ENCODE data around the gene ARHGEF3.
"Not testable (repeated sequence)": the region's sequence is repeated elsewhere in the genome, so short reads cannot be mapped to it uniquely, and the experiment has no call there.

The ARHGEF3 gene

DNA sequence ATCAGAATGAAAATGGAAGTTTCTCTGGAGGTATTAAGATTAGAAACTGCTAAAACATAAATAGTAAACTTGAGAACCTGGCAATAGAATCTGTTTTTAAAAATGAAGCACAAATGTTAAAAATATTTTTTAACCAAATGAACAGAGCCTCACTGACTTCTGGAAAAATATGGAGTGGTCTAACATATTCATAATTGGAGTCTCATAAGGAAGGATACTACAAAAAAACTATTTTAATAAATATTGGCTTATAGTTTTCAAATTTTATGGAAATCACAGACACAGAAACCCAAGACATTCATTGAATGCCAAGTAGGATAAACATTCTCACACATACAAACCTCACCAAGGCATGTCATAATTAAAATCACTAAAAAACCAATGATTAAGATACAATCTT lies 95.1 kb downstream of the ARHGEF3 start:
- Histone ChIP-seq H3K36me3 (ENCODE audit: insufficient read depth, low read length) (no peaks in the 10 kb centered on the region), H3K9me3 (ENCODE audit: low read length) (no peaks in the 10 kb centered on the region), H3K4me3 (ENCODE audit: low read length) (no peak overlapping the region), H3K4me1 (ENCODE audit: insufficient read depth, low read length) (no peaks in the 10 kb centered on the region), H2AFZ (ENCODE audit: low read depth, low read length) (no peak overlapping the region), H3K27me3 (ENCODE audit: insufficient read depth, low read length) (no peaks in the 10 kb centered on the region)

- Histone ChIP-seq H3K9me3 (ENCODE audit: low read length) (no peaks in the 10 kb centered on the region), H2AFZ (ENCODE audit: low read depth, low read length) (no peak overlapping the region), H3K4me3 (ENCODE audit: low read length) (no peak overlapping the region), H3K4me1 (ENCODE audit: insufficient read depth, low read length) (no peaks in the 10 kb centered on the region), H3K36me3 (ENCODE audit: insufficient read depth, low read length) (no peaks in the 10 kb centered on the region), H3K27me3 (ENCODE audit: insufficient read depth, low read length) (peaks cover 2% of the 10 kb centered on the region)
These were observed 97.0 kb downstream of the ARHGEF3 start for GRCh38 chr3:56704706-56705105.

- no peaks in the 10 kb centered on the region for H3K4me1 ChIP-seq (ENCODE audit: insufficient read depth, low read length)
- no peak overlapping the region for H2AFZ ChIP-seq (ENCODE audit: low read depth, low read length)
- peaks cover 2% of the 10 kb centered on the region for H3K27me3 ChIP-seq (ENCODE audit: insufficient read depth, low read length)
- H3K4me3 ChIP-seq (ENCODE audit: low read length) = no peak overlapping the region
- H3K9me3 ChIP-seq (ENCODE audit: low read length) = no peaks in the 10 kb centered on the region
- H3K36me3 ChIP-seq (ENCODE audit: insufficient read depth, low read length) = no peaks in the 10 kb centered on the region
These were observed 99.0 kb downstream of the ARHGEF3 start for GRCh38 chr3:56702490-56703315.

GRCh38 chr3:56700151-56700550 lies 101.6 kb downstream of the ARHGEF3 start:
- no peak overlapping the region for H2AFZ ChIP-seq (ENCODE audit: low read depth, low read length)
- H3K27me3 ChIP-seq (ENCODE audit: insufficient read depth, low read length) = peaks cover 2% of the 10 kb centered on the region
- H3K36me3 ChIP-seq (ENCODE audit: insufficient read depth, low read length) = no peaks in the 10 kb centered on the region
- no peaks in the 10 kb centered on the region for H3K9me3 ChIP-seq (ENCODE audit: low read length)
- H3K4me1 ChIP-seq (ENCODE audit: insufficient read depth, low read length) = no peaks in the 10 kb centered on the region
- H3K4me3 ChIP-seq (ENCODE audit: low read length) = no peak overlapping the region

GRCh38 chr3:56694867-56695683 lies 106.7 kb downstream of the ARHGEF3 start:
- Histone ChIP-seq H2AFZ (ENCODE audit: low read depth, low read length) (no peak overlapping the region), H3K9me3 (ENCODE audit: low read length) (no peaks in the 10 kb centered on the region), H3K4me1 (ENCODE audit: insufficient read depth, low read length) (no peaks in the 10 kb centered on the region), H3K4me3 (ENCODE audit: low read length) (no peak overlapping the region), H3K27me3 (ENCODE audit: insufficient read depth, low read length) (no peaks in the 10 kb centered on the region), H3K36me3 (ENCODE audit: insufficient read depth, low read length) (no peaks in the 10 kb centered on the region)

DNA sequence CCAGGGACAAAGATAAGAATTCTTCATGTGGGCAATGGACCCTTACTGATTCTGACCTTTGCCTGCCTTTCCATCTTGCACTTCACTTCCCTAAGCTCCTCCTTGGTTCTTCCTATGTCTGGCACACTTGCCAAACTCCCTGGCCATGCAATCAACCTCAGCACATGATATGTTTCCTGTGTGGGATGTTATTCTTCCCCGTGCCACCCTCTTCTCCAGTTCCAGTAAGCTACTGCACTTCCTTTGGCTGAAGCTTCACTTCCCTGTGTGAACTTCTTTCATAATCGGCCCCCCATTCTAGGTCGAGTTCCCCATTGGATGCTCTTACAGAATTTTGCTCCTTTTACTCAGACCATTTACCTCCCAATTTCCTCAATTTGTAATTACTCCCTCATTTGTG lies 108.0 kb downstream of the ARHGEF3 start:
- no peak overlapping the region for H2AFZ ChIP-seq (ENCODE audit: low read depth, low read length)
- H3K4me3 ChIP-seq (ENCODE audit: low read length) = no peak overlapping the region

DNA sequence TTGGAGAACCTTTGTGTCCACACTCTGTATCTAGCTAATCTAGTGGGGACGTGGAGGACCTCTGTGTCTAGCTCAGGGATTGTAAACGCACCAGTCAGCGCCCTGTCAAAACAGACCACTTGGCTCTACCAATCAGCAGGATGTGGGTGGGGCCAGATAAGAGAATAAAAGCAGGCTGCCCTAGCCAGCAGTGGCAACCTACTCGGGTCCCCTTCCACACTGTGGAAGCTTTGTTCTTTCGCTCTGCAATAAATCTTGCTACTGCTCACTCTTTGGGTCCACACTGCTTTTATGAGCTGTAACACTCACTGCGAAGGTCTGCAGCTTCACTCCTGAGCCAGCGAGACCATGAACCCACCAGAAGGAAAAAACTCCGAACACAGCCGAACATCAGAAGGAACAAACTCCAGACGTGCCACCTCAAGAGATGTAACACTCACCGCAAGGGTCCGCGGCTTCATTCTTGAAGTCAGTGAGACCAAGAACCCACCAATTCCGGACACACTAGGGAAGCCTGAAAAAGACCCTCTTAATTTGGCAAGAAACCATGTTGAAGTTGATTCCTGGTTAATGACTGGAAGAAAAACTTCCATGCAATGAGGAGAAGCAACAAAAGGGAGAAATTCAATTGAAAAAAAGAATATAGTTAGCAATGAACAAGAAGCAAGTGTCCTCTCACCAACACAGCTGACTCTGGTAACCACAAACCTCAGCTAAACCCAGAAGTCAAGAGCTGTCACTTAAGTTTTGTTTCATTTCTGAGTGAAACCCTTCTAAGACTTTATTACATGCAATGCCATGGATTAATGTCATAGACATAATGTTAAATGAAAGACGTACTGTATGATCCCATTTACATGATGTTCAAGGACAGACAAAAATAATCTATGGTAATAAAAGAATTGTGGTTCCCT lies 109.0 kb downstream of the ARHGEF3 start:
- not testable (repeated sequence) for H3K27me3 ChIP-seq (ENCODE audit: insufficient read depth, low read length); H2AFZ ChIP-seq (ENCODE audit: low read depth, low read length); H3K4me3 ChIP-seq (ENCODE audit: low read length); H3K9me3 ChIP-seq (ENCODE audit: low read length); H3K4me1 ChIP-seq (ENCODE audit: insufficient read depth, low read length); H3K36me3 ChIP-seq (ENCODE audit: insufficient read depth, low read length)

More for the DNA sequence above, 108.0 kb downstream of the ARHGEF3 start:
- no peaks in the 10 kb centered on the region for H3K27me3 ChIP-seq (ENCODE audit: insufficient read depth, low read length)
- H3K9me3 ChIP-seq (ENCODE audit: low read length) = no peaks in the 10 kb centered on the region
- H3K4me1 ChIP-seq (ENCODE audit: insufficient read depth, low read length) = peaks cover 3% of the 10 kb centered on the region
- no peaks in the 10 kb centered on the region for H3K36me3 ChIP-seq (ENCODE audit: insufficient read depth, low read length)

DNA sequence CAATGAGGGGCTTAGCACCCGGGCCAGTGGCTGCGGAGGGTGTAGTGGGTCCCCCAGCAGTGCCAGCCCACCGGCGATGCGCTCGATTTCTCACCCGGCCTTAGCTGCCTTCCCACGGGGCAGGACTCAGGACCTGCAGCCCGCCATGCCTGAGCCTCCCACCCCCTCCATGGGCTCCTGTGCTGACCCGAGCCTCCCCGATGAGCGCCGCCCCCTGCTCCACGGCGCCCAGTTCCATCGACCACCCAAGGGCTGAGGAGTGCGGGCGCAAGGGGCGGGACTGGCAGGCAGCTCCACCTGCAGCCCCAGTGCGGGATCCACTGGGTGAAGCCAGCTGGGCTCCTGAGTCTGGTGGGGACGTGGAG lies 109.8 kb downstream of the ARHGEF3 start:
- H2AFZ ChIP-seq (ENCODE audit: low read depth, low read length); H3K36me3 ChIP-seq (ENCODE audit: insufficient read depth, low read length); H3K27me3 ChIP-seq (ENCODE audit: insufficient read depth, low read length); H3K9me3 ChIP-seq (ENCODE audit: low read length); H3K4me3 ChIP-seq (ENCODE audit: low read length); H3K4me1 ChIP-seq (ENCODE audit: insufficient read depth, low read length): not testable (repeated sequence)

DNA sequence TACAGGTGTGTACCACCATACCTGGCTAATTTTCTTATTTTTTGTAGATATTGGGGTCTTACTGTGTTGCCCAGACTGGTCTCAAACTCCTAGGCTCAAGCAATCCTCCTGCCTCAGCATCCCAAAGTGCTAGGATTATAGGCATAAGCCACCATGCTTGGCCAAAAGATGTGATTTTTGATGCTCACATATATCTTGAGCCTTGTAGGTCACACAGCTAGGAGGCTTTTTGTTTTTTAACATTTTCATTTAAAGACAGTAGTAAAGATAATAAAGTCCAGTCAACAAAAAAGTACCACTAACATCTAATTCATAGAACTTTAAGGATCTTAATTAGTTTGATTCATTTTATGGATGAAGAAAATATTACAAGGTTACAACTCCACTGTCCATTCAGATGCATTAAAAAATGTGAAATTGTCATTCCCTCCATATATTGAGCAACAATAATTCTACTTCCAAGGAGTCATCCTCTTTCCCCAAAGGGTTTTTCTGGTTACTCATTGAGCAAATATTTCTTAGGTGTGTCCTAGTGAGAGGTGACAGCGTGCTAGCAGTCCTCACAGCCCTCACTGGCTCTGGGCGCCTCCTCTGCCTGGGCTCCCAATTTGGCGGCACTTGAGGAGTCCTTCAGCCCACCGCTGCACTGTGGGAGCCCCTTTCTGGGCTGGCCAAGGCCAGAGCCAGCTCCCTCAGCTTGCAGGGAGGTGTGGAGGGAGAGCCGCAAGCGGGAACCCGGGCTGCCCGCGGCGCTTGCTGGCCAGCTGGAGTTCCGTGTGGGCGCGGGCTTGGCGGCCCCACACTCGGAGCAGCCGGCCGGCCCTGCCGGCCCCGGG lies 110.4 kb downstream of the ARHGEF3 start:
- Histone ChIP-seq H3K27me3 (ENCODE audit: insufficient read depth, low read length) (no peaks in the 10 kb centered on the region), H3K4me3 (ENCODE audit: low read length) (no peak overlapping the region), H3K9me3 (ENCODE audit: low read length) (no peaks in the 10 kb centered on the region), H2AFZ (ENCODE audit: low read depth, low read length) (no peak overlapping the region), H3K4me1 (ENCODE audit: insufficient read depth, low read length) (peaks cover 9% of the 10 kb centered on the region), H3K36me3 (ENCODE audit: insufficient read depth, low read length) (no peaks in the 10 kb centered on the region)

- Histone ChIP-seq H2AFZ (ENCODE audit: low read depth, low read length) (no peak overlapping the region), H3K27me3 (ENCODE audit: insufficient read depth, low read length) (no peaks in the 10 kb centered on the region)
These were observed 112.4 kb downstream of the ARHGEF3 start for GRCh38 chr3:56689303-56689702.

GRCh38 chr3:56688191-56688590 lies 113.6 kb downstream of the ARHGEF3 start:
- Histone ChIP-seq H3K9me3 (ENCODE audit: low read length) (peaks cover 11% of the 10 kb centered on the region), H3K27me3 (ENCODE audit: insufficient read depth, low read length) (no peaks in the 10 kb centered on the region), H3K4me3 (ENCODE audit: low read length) (no peak overlapping the region), H2AFZ (ENCODE audit: low read depth, low read length) (no peak overlapping the region), H3K36me3 (ENCODE audit: insufficient read depth, low read length) (peaks cover 6% of the 10 kb centered on the region), H3K4me1 (ENCODE audit: insufficient read depth, low read length) (peaks cover 9% of the 10 kb centered on the region)

More at GRCh38 chr3:56689303-56689702, 112.4 kb downstream of the ARHGEF3 start:
- Histone ChIP-seq H3K4me1 (ENCODE audit: insufficient read depth, low read length) (peaks cover 9% of the 10 kb centered on the region), H3K4me3 (ENCODE audit: low read length) (no peak overlapping the region), H3K36me3 (ENCODE audit: insufficient read depth, low read length) (peaks cover 3% of the 10 kb centered on the region), H3K9me3 (ENCODE audit: low read length) (peaks cover 2% of the 10 kb centered on the region)

- H3K36me3 ChIP-seq (ENCODE audit: insufficient read depth, low read length) = peaks cover 18% of the 10 kb centered on the region
- H2AFZ ChIP-seq (ENCODE audit: low read depth, low read length) = no peak overlapping the region
These were observed 117.7 kb downstream of the ARHGEF3 start for GRCh38 chr3:56684029-56684428.

More at GRCh38 chr3:56684029-56684428, 117.7 kb downstream of the ARHGEF3 start:
- H3K4me3 ChIP-seq (ENCODE audit: low read length) = no peak overlapping the region
- peaks cover 11% of the 10 kb centered on the region for H3K9me3 ChIP-seq (ENCODE audit: low read length)
- peaks cover 18% of the 10 kb centered on the region for H3K4me1 ChIP-seq (ENCODE audit: insufficient read depth, low read length)
- H3K27me3 ChIP-seq (ENCODE audit: insufficient read depth, low read length) = no peaks in the 10 kb centered on the region

Measured in neuron (in vitro differentiated cells).